ENCODE measurements around the gene JAML.

DNA sequence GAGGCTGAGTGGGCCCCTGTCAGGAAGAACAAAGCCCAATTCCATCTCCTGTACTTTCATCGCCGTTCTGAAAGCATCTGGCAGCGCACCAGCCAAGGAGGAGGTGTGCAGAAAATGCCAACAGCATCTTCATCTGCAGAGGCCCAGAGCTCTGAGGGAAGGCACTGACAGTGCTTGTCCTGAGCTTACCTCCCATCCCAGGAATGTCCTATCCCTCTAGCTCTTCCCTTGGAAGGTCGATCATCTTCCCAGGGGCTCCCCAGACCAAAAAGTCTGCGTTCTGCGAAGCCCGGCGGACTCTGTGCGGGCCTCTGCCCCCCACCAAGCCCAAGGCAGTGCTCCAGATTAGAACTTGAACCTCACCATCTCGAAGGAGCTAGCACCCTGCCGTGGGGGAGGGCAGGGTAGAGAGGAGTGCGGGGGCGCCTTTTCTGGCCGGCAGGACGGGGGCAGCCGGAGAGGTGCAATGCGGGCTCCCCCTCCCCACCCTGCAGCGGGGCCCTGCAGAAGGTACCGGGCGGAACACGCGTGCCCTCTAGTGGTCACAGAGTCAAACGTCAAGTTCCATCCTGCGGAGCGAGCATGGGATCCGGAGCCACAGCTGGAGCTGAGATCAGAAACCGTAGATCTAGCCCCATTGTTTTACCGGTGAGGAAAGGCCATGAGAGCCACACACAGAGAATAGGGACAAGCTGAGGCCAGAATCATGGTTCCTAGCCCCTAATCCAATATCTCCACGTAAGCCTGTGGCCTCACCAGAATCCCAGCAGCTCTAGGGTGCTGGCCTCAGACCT lies 53.3 kb downstream of the JAML start:
- TF ChIP-seq EZH2 (IDR thresholded peaks at IDR 0.05; ENCODE audit: low read depth, unreplicated experiment) (peak; percentile 61), CTCF (conservative IDR thresholded peaks at IDR 0.05; ENCODE audit: low read depth in 2 of 2) (peak; percentile 92 to 95), REST (IDR thresholded peaks at IDR 0.05; ENCODE audit: unreplicated experiment) (no peak), POLR2AphosphoS5 (IDR thresholded peaks at IDR 0.05; ENCODE audit: low read depth) (no peak), STAT1 (IDR thresholded peaks at IDR 0.05; ENCODE audit: unreplicated experiment) (no peak), CREB1 (CRISPR knock-in tag; IDR thresholded peaks at IDR 0.05; ENCODE audit: low read depth) (no peak), EZH2phosphoT487 (IDR thresholded peaks at IDR 0.05; ENCODE audit: unreplicated experiment) (no peak), ZNF462 (CRISPR knock-in tag; IDR thresholded peaks at IDR 0.05) (no peak), ZNF331 (CRISPR knock-in tag; IDR thresholded peaks at IDR 0.05; ENCODE audit: low read depth) (no peak)
